Fibroblast of skin of right biceps (primary cell): ENCODE data around the gene MAST2.

Source experiments
- DNase-seq: peaks from one replicate; pipeline ENCODE4 v3.0.0-alpha.2; 2013

Gene MAST2

GRCh38 chr1:46077644-46078043 is 274.2 kb downstream of the MAST2 start:
- no peak for DNase-seq

- no peak for DNase-seq
These were observed 276.8 kb downstream of the MAST2 start for GRCh38 chr1:46080257-46080656.

- DNase-seq: no peak
These were observed 277.8 kb downstream of the MAST2 start for GRCh38 chr1:46081206-46081605.

- DNase-seq: no peak
These were observed 278.2 kb downstream of the MAST2 start for GRCh38 chr1:46081619-46082018.

- DNase-seq: no peak
These were observed 280.2 kb downstream of the MAST2 start for GRCh38 chr1:46083579-46083978.

GRCh38 chr1:46084553-46085451 is 281.4 kb downstream of the MAST2 start:
- DNase-seq: peak; percentile 30
